HG03442 (cell line): ENCODE results near the gene OR6B2.

ENCODE experiments used
- ATAC-seq: cut with Tn5 transposase; IDR thresholded peaks from one replicate; pipeline ENCODE4 v1.9.1; 2021; ENCODE audit warnings: mild to moderate bottlenecking, moderate library complexity; ENCODE audit not compliant: unreplicated experiment

OR6B2 gene

DNA sequence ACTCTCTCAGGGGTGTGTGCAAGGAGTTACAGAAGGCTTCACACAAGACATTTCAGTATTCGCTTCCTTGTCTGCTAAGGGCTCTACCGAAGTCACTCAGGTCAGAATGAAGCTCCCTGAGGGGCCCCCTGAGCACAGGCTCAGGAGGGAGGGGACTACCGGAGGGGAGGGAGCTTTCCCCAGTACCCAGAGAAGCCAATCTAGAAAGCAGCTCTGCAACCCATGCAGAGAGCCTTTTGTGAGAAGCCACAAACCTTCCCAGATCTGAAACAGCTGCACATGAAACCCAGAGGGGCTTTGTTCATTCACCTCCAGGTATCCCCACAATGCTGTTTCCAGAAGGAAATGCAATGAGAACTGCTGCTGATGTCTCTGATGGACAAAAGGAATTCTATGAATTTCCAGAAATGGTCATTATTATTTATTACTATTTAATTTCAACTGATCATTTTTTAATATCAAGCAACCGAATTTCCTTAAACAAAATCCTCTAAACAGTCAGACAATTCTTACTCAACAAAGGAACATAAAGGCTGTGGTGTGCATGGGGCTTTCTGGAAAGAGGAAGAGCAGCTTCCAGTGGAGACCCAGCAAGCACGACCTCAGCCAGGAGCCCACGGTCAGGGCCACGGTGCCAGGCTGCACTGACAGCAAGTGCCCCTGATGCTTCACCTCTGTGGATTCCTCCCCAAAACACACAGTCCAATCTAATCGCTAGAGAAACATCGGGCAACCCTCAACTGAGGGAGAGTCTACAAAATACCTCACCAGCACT, 47.0 kb downstream of the OR6B2 start:
- no peak for ATAC-seq
